PC-3 (cell line): ENCODE measurements around the gene UNC13C.

Source experiments
- EZH2 ChIP-seq: fragments of 300-600 bp; sonication (generic); IDR thresholded peaks from one replicate; pipeline ENCODE4 v1.6.1; 2017; ENCODE audit warnings: antibody characterized with exemption, mild to moderate bottlenecking, low read length; ENCODE audit not compliant: unreplicated experiment
- TF ChIP-seq, protein P1 (sequence below): fragments of 300-600 bp; sonication (generic); conservative IDR thresholded peaks from 2 replicates; pipeline ENCODE4 v1.5.1; 2017; ENCODE audit warnings: antibody characterized with exemption, low read depth, mild to moderate bottlenecking, low read length

DNA sequence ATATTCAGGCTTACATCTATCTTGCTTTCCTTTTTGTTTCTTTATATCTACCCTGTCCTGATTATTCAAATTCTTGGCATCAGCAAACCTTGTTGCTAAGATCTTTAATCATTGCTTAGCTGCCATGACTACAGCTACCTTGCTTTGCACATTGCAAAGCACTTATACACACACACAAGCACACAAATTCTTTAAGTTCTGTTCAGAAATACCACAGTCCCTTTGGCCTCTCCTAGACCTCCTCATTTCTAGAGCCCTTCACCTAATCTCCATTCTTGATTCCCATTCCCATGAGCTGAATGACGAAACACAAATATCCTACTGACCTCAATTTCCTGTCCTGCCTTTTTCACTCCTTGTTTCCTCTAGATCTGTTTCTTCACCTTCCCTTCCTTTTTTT, 409.6 kb downstream of the UNC13C start:
- TF ChIP-seq, protein P1, sequence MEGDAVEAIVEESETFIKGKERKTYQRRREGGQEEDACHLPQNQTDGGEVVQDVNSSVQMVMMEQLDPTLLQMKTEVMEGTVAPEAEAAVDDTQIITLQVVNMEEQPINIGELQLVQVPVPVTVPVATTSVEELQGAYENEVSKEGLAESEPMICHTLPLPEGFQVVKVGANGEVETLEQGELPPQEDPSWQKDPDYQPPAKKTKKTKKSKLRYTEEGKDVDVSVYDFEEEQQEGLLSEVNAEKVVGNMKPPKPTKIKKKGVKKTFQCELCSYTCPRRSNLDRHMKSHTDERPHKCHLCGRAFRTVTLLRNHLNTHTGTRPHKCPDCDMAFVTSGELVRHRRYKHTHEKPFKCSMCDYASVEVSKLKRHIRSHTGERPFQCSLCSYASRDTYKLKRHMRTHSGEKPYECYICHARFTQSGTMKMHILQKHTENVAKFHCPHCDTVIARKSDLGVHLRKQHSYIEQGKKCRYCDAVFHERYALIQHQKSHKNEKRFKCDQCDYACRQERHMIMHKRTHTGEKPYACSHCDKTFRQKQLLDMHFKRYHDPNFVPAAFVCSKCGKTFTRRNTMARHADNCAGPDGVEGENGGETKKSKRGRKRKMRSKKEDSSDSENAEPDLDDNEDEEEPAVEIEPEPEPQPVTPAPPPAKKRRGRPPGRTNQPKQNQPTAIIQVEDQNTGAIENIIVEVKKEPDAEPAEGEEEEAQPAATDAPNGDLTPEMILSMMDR, result no peak
- no peak for TF ChIP-seq EZH2
